HG03159 (cell line): Measurements from ENCODE around the gene ZNF593OS.

ENCODE experiments used
- ATAC-seq: cut with Tn5 transposase; IDR thresholded peaks from one replicate; pipeline ENCODE4 v1.9.1; 2021; ENCODE audit warnings: mild to moderate bottlenecking, moderate library complexity; ENCODE audit not compliant: unreplicated experiment

The ZNF593OS gene

DNA sequence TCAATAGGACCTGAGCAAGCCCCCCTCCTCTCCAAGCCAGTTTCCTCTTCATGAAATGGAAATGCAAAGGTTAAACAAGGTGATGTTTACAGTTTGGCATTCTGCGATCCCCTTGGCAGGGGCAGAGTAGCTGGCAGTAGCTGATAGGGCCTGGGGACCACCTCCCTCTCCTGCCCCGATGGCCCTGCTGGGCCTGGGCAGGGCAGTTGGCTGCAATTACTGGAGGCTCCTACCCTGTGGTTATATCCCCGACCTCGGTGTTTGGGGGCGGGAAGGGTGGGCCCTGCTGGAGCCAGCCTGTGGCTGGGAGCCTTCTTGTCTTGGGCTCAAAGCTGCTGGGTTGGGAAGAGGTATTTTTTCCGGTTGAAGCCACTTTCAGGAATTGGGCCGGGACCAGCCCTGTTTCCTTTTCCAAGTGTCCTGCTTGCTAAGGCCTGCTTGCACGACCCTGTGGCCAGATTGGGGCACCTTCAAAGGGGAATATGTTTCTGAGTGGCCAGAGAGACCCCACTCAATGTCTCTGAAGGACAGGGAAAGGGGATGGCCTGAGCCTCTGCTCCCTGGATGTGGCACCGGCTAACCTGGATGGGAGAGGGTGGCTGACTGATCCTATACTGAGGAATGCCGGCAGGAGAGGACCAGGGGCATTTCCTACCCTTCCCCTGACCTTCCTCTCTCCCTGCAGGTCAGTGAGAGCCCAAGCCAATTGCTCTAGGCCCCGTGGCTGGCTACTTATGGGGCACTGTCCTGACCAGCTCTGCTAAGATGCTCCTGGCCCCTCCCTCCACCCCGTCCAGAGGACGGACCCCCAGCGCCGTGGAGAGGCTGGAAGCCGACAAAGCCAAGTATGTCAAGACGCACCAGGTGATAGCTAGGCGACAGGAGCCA lies 10.9 kb downstream of the ZNF593OS start:
- ATAC-seq: no peak

GRCh38 chr1:26159743-26160039 lies 11.9 kb downstream of the ZNF593OS start:
- ATAC-seq: no peak

- no peak for ATAC-seq
Measured at GRCh38 chr1:26158908-26159742, 12.5 kb downstream of the ZNF593OS start, which contains the start of gene FAM110D. Gene FAM110D (plus strand): TSS chr1:26159079. CDS start chr1:26161292, 2,213 bp downstream.

DNA sequence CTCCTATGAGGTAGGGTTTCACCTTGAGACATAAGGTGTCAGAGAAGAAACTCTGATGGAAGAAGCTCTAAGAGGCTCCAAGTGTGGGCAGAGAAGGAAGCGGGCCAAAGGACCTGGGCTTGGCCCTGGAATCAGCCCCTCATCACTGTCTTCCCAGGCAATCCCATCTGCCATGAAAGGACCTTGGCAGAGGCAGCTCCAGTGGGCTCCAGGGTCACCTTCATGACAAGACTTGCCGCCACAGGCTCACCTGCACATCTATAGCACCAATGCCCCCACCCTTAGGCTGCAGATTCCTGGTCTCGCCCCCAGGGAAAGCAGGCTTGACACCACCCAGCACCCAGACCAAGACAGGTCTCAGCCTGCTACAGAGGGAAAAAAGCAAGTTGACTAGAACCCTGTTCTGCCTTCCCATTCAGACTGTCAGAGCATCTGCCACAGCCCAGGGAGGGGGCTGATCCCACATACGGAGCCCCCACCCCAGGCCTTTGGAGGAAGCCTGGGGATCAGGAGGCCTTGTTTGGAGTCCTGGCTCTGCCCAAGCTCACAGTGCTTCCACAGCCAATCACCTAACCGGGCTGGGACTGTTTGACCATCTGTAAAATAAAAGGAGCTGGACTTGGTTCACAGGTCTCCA lies 13.2 kb downstream of the ZNF593OS start:
- no peak for ATAC-seq

DNA sequence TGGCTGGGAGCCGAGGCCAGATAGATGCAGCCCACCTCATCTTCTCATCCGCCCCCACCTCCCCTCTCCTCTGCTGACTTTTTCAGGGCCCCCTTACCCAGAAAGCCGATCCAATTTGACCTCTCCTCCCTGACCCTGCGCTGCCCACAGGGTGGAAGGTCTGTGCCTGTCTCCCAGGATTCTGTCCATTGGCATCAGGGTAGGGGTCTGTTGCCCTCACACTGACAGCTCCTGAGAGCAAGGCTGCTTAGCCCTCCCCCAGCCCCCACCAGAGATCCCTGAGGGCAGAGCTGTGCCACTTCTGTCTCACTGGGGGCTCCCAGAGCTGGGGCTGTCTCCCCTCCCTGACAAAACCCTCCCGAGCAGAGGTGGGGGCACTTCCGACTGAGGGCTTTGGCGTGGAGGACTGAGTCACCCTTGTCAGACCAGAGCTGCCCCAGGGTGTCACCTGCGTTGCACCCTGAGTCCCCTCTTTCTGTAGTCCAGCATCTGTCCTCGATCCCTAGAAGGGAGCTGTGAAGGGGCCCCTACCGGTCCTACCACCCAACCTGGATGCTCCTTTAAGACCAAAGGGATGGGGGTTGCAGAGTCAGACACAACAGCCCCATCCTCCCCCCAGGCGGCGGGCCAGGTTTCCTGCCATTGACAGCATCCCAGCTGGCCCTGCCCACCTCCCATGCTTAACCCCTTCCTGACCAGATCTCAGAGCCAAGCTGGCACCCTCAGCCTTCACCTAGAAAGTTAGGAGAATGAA lies 15.2 kb downstream of the ZNF593OS start:
- no peak for ATAC-seq

- ATAC-seq: no peak
Measured at GRCh38 chr1:26155370-26156284, 16.0 kb downstream of the ZNF593OS start.

- no peak for ATAC-seq
Measured at GRCh38 chr1:26154750-26155149, 16.9 kb downstream of the ZNF593OS start.

GRCh38 chr1:26153966-26154532 lies 17.6 kb downstream of the ZNF593OS start:
- ATAC-seq: no peak

DNA sequence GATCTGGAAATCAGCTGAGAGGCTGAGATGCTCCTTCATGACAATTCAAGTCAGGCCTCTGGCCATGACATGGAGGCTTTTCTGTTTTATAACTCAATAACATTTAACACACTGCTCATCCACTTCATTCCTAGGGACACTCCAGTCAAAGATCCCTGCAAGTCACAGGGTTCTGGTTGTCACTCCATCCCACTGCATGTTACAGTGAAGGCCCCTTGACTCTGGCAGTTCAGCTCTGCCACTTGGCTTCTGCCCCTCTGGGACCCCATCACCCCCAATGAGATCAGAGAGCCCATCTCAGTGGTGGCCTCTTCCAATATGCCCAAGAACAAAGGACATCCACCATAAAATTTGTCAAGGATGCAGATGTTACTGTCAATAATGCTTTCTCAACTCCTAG lies 22.7 kb downstream of the ZNF593OS start:
- no peak for ATAC-seq

DNA sequence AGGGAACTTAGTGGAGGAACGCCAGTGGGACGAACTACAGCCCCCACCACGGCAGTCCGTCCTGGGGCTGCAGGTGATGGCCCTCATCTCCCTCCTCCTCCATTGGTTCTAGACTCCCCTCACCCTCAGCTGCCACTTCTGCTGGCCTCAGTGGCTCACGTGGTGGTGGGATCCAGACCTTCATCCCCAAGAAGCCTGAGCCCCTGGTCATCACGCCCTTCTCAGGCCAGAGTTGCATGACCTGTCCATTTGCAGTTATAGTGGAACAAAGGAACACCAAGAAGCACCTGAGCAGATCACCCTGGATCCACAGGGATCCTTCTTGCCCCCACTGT lies 25.7 kb downstream of the ZNF593OS start:
- ATAC-seq: no peak

DNA sequence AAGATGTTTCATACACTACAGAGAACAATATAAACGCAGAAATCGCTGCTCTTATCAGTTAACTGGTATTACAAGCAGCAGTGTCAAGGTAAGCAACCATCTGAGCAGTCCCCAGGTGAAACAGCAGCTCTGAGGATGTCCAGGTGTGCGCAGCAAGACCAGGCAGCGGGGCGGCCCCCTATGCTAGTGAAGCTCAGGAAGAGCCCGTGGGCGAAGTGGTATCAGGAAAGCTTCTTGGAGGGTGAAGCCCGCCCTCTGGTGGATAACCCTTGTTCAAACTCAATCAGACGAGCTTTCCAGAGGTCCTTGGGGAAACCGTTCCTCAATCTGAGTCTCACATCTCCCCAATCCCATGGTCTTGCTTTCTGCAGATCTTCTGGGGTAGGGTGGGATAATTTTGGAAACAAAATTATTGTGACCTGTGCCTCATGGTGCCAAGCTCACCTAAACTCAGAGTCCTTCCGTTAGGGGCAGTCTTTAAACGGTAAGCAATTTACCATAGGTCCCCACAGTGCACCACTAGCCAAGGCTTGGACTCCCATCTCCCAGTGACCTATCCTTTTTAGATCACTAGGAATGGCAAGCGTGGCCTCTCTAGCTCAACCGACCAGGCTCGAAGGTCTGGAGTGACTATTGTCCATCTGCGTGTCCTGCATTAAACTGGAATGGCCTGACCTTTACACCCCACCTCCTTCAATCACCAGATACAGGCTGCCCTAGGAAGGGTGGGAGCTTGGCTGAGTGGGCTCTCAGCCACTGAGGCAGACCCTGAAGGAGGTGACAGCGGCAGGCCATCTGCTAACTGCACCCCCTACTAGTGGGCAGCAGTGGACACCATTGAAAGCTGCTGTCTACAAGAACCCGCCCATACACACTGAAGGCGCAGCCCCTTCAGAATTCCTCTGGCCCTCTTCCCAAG lies 26.3 kb downstream of the ZNF593OS start:
- no peak for ATAC-seq

GRCh38 chr1:26142159-26142558 lies 29.5 kb downstream of the ZNF593OS start:
- ATAC-seq: no peak

DNA sequence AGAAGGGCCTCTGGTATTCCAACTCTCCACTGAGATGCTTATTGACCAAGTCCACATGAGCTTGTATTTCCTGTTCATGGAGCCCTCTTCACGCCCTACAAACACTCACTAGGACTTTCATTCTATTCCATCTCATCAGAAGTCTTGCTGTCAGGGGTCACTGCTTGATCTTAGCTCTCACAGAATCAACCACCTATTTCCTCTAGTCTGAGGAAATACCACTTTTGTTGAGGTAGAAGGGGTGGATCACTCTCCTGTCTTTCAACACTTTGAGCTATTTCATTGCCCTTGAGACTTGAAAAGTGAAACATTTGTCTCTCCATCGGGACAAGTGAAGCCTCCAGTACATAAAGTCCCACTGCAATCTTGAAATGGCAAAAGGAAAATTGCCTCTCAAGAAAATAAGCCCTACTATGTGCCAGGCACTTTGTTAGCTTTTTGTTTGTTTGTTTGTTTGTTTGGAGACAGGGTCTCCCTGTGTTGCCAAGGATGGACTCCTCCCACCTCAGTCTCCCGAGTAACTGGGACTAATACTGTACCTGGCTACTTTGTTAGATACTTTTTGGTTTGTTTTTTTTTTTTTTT lies 32.6 kb downstream of the ZNF593OS start:
- no peak for ATAC-seq

- no peak for ATAC-seq
Measured at GRCh38 chr1:26134466-26134865, 37.2 kb downstream of the ZNF593OS start.

DNA sequence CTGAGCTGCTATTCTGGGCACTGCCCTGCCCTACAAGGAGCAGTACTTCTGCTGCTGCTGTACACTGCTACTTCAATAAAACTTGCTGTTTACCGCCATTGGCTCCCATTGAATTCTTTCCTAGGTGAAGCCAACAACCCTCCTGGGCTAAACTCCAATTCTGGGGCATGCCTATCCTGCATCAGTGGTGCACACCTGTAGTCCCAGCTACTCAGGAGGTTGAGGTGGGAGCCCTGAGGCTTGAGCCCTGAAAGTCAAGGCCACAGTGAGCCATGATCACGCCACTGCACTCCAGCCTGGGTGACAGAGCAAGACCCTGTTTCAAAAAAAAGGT lies 38.8 kb downstream of the ZNF593OS start:
- ATAC-seq: no peak

GRCh38 chr1:26132128-26132833 lies 39.4 kb downstream of the ZNF593OS start:
- no peak for ATAC-seq

DNA sequence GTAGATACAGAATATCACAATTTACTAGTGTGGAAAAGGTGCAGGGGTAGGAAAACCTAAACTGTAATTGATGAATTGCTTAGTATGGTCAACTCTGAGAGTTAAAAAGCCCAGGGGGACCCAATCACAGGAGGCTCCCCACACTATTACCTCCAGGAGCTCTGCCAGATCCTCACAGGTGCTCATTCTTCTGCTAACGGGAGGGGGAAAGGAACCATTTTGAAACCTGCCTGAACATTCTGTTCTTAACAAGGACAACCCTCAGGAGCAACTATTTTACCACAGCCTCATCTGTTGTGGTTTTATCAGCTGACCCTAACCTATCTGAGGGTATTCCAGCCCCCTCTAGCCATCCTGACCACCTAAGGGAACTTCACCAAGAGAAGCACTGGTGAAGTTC lies 40.9 kb downstream of the ZNF593OS start:
- ATAC-seq: no peak

GRCh38 chr1:26129778-26130177 lies 41.9 kb downstream of the ZNF593OS start:
- no peak for ATAC-seq
